GM21528 (cell line): ENCODE results near the gene TBCCD1.
"Not testable (repeated sequence)": the region's sequence is repeated elsewhere in the genome, so short reads cannot be mapped to it uniquely, and the experiment has no call there.

ENCODE experiments used
- ATAC-seq: cut with Tn5 transposase; IDR thresholded peaks from one replicate; pipeline ENCODE4 v1.9.1; 2021; ENCODE audit warnings: mild to moderate bottlenecking, moderate library complexity; ENCODE audit not compliant: unreplicated experiment, low FRiP score

TBCCD1 gene

GRCh38 chr3:186520957-186521842, 45.9 kb downstream of the TBCCD1 start:
- peak; percentile 58 for ATAC-seq

GRCh38 chr3:186520431-186520830, 46.7 kb downstream of the TBCCD1 start:
- ATAC-seq = no peak

GRCh38 chr3:186519021-186519658, 48.0 kb downstream of the TBCCD1 start:
- no peak for ATAC-seq

GRCh38 chr3:186517218-186517617, 49.9 kb downstream of the TBCCD1 start:
- ATAC-seq = no peak

GRCh38 chr3:186516646-186517045, 50.5 kb downstream of the TBCCD1 start:
- no peak for ATAC-seq

GRCh38 chr3:186515125-186515524, 52.0 kb downstream of the TBCCD1 start:
- no peak for ATAC-seq

- ATAC-seq = no peak
These were observed 52.7 kb downstream of the TBCCD1 start for GRCh38 chr3:186514296-186515002.

GRCh38 chr3:186513386-186513785, 53.8 kb downstream of the TBCCD1 start:
- no peak for ATAC-seq

GRCh38 chr3:186512570-186513302, 54.4 kb downstream of the TBCCD1 start:
- no peak for ATAC-seq

- no peak for ATAC-seq
These were observed 55.4 kb downstream of the TBCCD1 start for GRCh38 chr3:186511702-186512101.

GRCh38 chr3:186511245-186511644, 55.9 kb downstream of the TBCCD1 start:
- peak; percentile 66 for ATAC-seq

GRCh38 chr3:186510374-186511079, 56.6 kb downstream of the TBCCD1 start:
- no peak for ATAC-seq

GRCh38 chr3:186509423-186509822, 57.7 kb downstream of the TBCCD1 start:
- no peak for ATAC-seq

GRCh38 chr3:186506857-186507256, 60.3 kb downstream of the TBCCD1 start:
- ATAC-seq = no peak

- ATAC-seq = no peak
These were observed 60.9 kb downstream of the TBCCD1 start for GRCh38 chr3:186506191-186506739.

GRCh38 chr3:186502966-186503712, 64.0 kb downstream of the TBCCD1 start:
- no peak for ATAC-seq

- ATAC-seq = no peak
These were observed 64.8 kb downstream of the TBCCD1 start for GRCh38 chr3:186502138-186502948.

GRCh38 chr3:186499949-186500348, 67.2 kb downstream of the TBCCD1 start:
- not testable (repeated sequence) for ATAC-seq
